C4-2B (cell line): ENCODE results near the gene HERC4.

Experiments
- CTCF ChIP-seq: fragments of 450-650 bp; conservative IDR thresholded peaks from 2 replicates; pipeline ENCODE4 v1.5.1; 2017; ENCODE audit warnings: mild to moderate bottlenecking
- ZFX ChIP-seq: fragments of 450-650 bp; IDR thresholded peaks from 2 replicates; pipeline ENCODE4 v1.6.1; 2017

GRCh38 chr10:68084469-68084868 lies 9.4 kb upstream of the HERC4 start:
- TF ChIP-seq CTCF, result no peak
- TF ChIP-seq ZFX, result no peak
